A673 (cell line): ENCODE data around the gene TMEM17. TPM values are rescaled to one million over a fixed set of nuclear protein-coding genes. Genes with fewer than 3 reads are reported as not detected.

Experiments used
- Bru-seq: library from RNA; stranded (reverse); fragments of 400-500 nt; gene quantifications from one replicate; lab custom pipeline; 2021; lab: Mats Ljungman, UMichigan
- BruChase-seq, 2 experiments: library from RNA; stranded (reverse); fragments of 400-500 nt; gene quantifications; one replicate each; lab custom pipeline; 2021; lab: Mats Ljungman, UMichigan
- BruUV-seq: library from RNA; stranded (reverse); fragments of 400-500 nt; replicated peaks from 2 replicates; lab custom pipeline; 2021; lab: Mats Ljungman, UMichigan
- CTCF ChIA-PET: fragments of 300-600 bp; sonication (Branson Sonifier 250); formaldehyde crosslinking; loops from one replicate; lab custom pipeline; 2022; ENCODE audit warnings: antibody characterized with exemption; lab: Charles Lee
- POLR2A ChIA-PET: fragments of 300-600 bp; sonication (Branson Sonifier 250); formaldehyde crosslinking; loops from one replicate; lab custom pipeline; 2022; ENCODE audit warnings: antibody characterized with exemption; ENCODE audit not compliant: low non-redundant PET; lab: Charles Lee
- DNase-seq: peaks from one replicate; pipeline ENCODE4 v3.0.0-alpha.2; 2015; ENCODE audit warnings: low spot score
- H3K27ac ChIP-seq: fragments of 200-600 bp; sonication (generic); 2 replicates; pipeline ENCODE4 v1.5.1; 2016; ENCODE audit warnings: mixed run types, low read depth, mild to moderate bottlenecking, mixed read lengths, antibody characterized with exemption, low read length; ENCODE audit not compliant: poor library complexity, severe bottlenecking
- H3K27me3 ChIP-seq: fragments of 200-600 bp; sonication (generic); replicated peaks from 2 replicates; pipeline ENCODE4 v1.6.1; 2017; ENCODE audit warnings: mixed run types, low read depth, mild to moderate bottlenecking, mixed read lengths, antibody characterized with exemption, low read length; ENCODE audit not compliant: insufficient read depth, poor library complexity
- H3K36me3 ChIP-seq: fragments of 200-600 bp; sonication (generic); 2 replicates; pipeline ENCODE4 v1.6.1; 2016; ENCODE audit warnings: mixed run types, mild to moderate bottlenecking, mixed read lengths, antibody characterized with exemption, low read length; ENCODE audit not compliant: insufficient read depth, poor library complexity, severe bottlenecking
- H3K4me1 ChIP-seq: fragments of 200-600 bp; sonication (generic); 2 replicates; pipeline ENCODE4 v1.6.1; 2017; ENCODE audit warnings: mixed run types, mild to moderate bottlenecking, mixed read lengths, antibody characterized with exemption, low read length; ENCODE audit not compliant: insufficient read depth, poor library complexity, severe bottlenecking
- H3K4me3 ChIP-seq: fragments of 200-600 bp; sonication (generic); 2 replicates; pipeline ENCODE4 v1.5.1; 2016; ENCODE audit warnings: low read depth, mixed run types, mild to moderate bottlenecking, mixed read lengths, low read length; ENCODE audit not compliant: poor library complexity, severe bottlenecking
- H3K9me3 ChIP-seq: fragments of 200-600 bp; sonication (generic); 2 replicates; pipeline ENCODE4 v1.6.1; 2016; ENCODE audit warnings: mixed run types, low read depth, mild to moderate bottlenecking, mixed read lengths, antibody characterized with exemption, low read length; ENCODE audit not compliant: poor library complexity, severe bottlenecking
- CTCF ChIP-seq: fragments of 300-800, 200-600 bp; sonication (generic); conservative IDR thresholded peaks from 2 replicates; pipeline ENCODE4 v1.5.1; 2017; ENCODE audit warnings: low read depth, mild to moderate bottlenecking, antibody characterized with exemption, low read length, moderate library complexity, mixed read lengths
- EZH2 ChIP-seq: fragments of 200-600 bp; sonication (generic); IDR thresholded peaks from 2 replicates; pipeline ENCODE4 v1.6.1; 2017; ENCODE audit warnings: borderline replicate concordance, low read depth, mild to moderate bottlenecking, mixed read lengths, antibody characterized with exemption, low read length; ENCODE audit not compliant: poor library complexity, severe bottlenecking
- intact Hi-C: fragments of 100-400 bp; cut with micrococcal nuclease; formaldehyde crosslinking; loops from one replicate; pipeline ENCODE4 v1.10.0; 2022; ENCODE audit not compliant: unreplicated experiment
- long read RNA-seq: library from polyadenylated mRNA; stranded (forward); transcript quantifications from one replicate; pipeline ENCODE4 v2.0.0, GENCODE V29; 2022
- total RNA-seq: library from RNA; stranded (reverse); gene quantifications from 2 replicates; pipeline ENCODE4 v1.2.3, GENCODE V29; 2021

The TMEM17 gene
- total RNA-seq (1.5 and 1.9 TPM in 2 replicates), Bru-seq, nascent RNA (percentile 48 among the genes with signal in this experiment), BruChase-seq, experiment 1, labeled RNA remaining after a 2-hour chase (percentile 49 among the genes with signal in this experiment), BruChase-seq, experiment 2, labeled RNA remaining after a 6-hour chase (percentile 56 among the genes with signal in this experiment)
- long read RNA-seq, transcript TMEM17-201 (4 exons, 1,797 nt) = major isoform, 10 of 11 reads
- long read RNA-seq, partial matches to known transcripts = 0 of 11 reads
- long read RNA-seq, other reads (novel, unspliced or antisense) = 0 of 11 reads

- intact Hi-C loops = no loop called here
- Histone ChIP-seq H3K4me1 (no peaks in the 10 kb centered on the region), H3K4me3 (peak within 1 kb of the TSS; percentile 67), H3K27me3 (no peaks in the 10 kb centered on the region), H3K9me3 (no peaks in the 10 kb centered on the region), H3K27ac (peak within 1 kb of the TSS; percentile 63), H3K36me3 (no peaks in the 10 kb centered on the region)
- no TSS peak for BruUV-seq
- ChIA-PET POLR2A (no interaction called here), CTCF (no interaction called here)
- peak; percentile 83 for DNase-seq
- TF ChIP-seq EZH2 (no peak), CTCF (no peak)
These were observed at the start of gene TMEM17 for GRCh38 chr2:62505750-62506420. TMEM17 (minus strand) TSS chr2:62506195; CDS start chr2:62506129, 66 bp downstream.

GRCh38 chr2:62554440-62554839, 48.4 kb upstream of the TMEM17 start:
- TF ChIP-seq CTCF = no peak
- TF ChIP-seq EZH2 = no peak
- CTCF ChIA-PET = no interaction called here

GRCh38 chr2:62550461-62550860, 44.5 kb upstream of the TMEM17 start:
- no peak overlapping the region for H3K4me3 ChIP-seq
- intact Hi-C loops = no loop called here
- H3K27ac ChIP-seq = no peak overlapping the region
- no peaks in the 10 kb centered on the region for H3K4me1 ChIP-seq
- H3K9me3 ChIP-seq = no peaks in the 10 kb centered on the region
- POLR2A ChIA-PET = interaction anchor here (0.6 kb wide), 1 partner anchor 237 kb away, joined by 9 read pairs; no protein-coding TSS in a partner anchor
- TF ChIP-seq CTCF (no peak), EZH2 (no peak)
- peaks cover 3% of the 10 kb centered on the region for H3K27me3 ChIP-seq
- CTCF ChIA-PET = no interaction called here
- H3K36me3 ChIP-seq = no peaks in the 10 kb centered on the region
- BruUV-seq = no TSS peak
- no peak for DNase-seq

More at GRCh38 chr2:62554440-62554839, 48.4 kb upstream of the TMEM17 start:
- Histone ChIP-seq H3K4me1 (no peaks in the 10 kb centered on the region), H3K27me3 (peaks cover 13% of the 10 kb centered on the region), H3K4me3 (no peak overlapping the region), H3K36me3 (no peaks in the 10 kb centered on the region), H3K9me3 (no peaks in the 10 kb centered on the region), H3K27ac (no peak overlapping the region)
- POLR2A ChIA-PET = no interaction called here
- no peak for DNase-seq
- intact Hi-C loops = no loop called here
- BruUV-seq = no TSS peak
